Prostate gland (tissue), 2 donors: ENCODE data around the gene RAB1A.
"Not testable (repeated sequence)": the region's sequence is repeated elsewhere in the genome, so short reads cannot be mapped to it uniquely, and the experiment has no call there.

ENCODE experiments used
- POLR2A ChIP-seq: fragments of 450-650 bp; IDR thresholded peaks from one replicate; pipeline ENCODE4 v1.6.1; 2016; ENCODE audit warnings: antibody characterized with exemption, mild to moderate bottlenecking
- POLR2AphosphoS5 ChIP-seq: sonication (generic); formaldehyde crosslinking; IDR thresholded peaks from one replicate; pipeline ENCODE4 v1.6.1; 2017; ENCODE audit warnings: antibody characterized with exemption
- TF ChIP-seq, protein P1 (sequence below), 4 experiments: fragments of 200-600 bp in 2 of 4; fragments of 450-650 bp in 2 of 4; sonication (generic) in 2 of 4; IDR thresholded peaks; 1 replicate in 3 of 4; 2 replicates in 1 of 4; pipeline ENCODE4 v1.5.1; 2016 to 2019; ENCODE audit warnings: antibody characterized with exemption in 4 of 4, mild to moderate bottlenecking in 2 of 4, moderate library complexity in 2 of 4

DNA sequence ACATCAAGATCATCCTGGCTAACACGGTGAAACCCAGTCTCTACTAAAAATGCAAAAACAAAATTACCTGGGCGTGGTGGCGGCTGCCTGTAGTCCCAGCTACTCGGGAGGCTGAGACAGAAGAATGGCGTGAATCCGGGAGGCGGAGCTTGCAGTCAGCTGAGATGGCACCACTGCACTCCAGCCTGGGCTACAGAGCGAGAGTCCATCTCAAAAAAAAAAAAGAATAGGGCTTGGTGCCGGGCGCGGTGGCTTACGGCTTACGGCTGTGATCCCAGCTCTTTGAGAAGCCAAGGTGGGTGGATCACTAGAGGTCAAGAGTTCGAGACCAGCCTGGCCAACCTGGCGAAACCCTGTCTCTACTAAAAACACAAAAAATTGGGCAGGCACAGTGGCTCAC is 3.0 kb upstream of the RAB1A start:
- TF ChIP-seq, protein P1, sequence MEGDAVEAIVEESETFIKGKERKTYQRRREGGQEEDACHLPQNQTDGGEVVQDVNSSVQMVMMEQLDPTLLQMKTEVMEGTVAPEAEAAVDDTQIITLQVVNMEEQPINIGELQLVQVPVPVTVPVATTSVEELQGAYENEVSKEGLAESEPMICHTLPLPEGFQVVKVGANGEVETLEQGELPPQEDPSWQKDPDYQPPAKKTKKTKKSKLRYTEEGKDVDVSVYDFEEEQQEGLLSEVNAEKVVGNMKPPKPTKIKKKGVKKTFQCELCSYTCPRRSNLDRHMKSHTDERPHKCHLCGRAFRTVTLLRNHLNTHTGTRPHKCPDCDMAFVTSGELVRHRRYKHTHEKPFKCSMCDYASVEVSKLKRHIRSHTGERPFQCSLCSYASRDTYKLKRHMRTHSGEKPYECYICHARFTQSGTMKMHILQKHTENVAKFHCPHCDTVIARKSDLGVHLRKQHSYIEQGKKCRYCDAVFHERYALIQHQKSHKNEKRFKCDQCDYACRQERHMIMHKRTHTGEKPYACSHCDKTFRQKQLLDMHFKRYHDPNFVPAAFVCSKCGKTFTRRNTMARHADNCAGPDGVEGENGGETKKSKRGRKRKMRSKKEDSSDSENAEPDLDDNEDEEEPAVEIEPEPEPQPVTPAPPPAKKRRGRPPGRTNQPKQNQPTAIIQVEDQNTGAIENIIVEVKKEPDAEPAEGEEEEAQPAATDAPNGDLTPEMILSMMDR (IDR thresholded peaks at IDR 0.05), result not testable (repeated sequence)
- not testable (repeated sequence) for TF ChIP-seq POLR2AphosphoS5, POLR2A
